A673 (cell line): ENCODE results near the gene ERICH2.

Source experiments
- CTCF ChIP-seq: fragments of 300-800, 200-600 bp; sonication (generic); conservative IDR thresholded peaks from 2 replicates; pipeline ENCODE4 v1.5.1; 2017; ENCODE audit warnings: low read depth, mild to moderate bottlenecking, antibody characterized with exemption, low read length, moderate library complexity, mixed read lengths
- EZH2 ChIP-seq: fragments of 200-600 bp; sonication (generic); IDR thresholded peaks from 2 replicates; pipeline ENCODE4 v1.6.1; 2017; ENCODE audit warnings: borderline replicate concordance, low read depth, mild to moderate bottlenecking, mixed read lengths, antibody characterized with exemption, low read length; ENCODE audit not compliant: poor library complexity, severe bottlenecking

- TF ChIP-seq CTCF (no peak), EZH2 (no peak)
Measured at GRCh38 chr2:170827841-170828532, 57.8 kb downstream of the ERICH2 start.
